GM18508 (cell line): ENCODE measurements around the gene PRKRIP1.
"Not testable (repeated sequence)": the region's sequence is repeated elsewhere in the genome, so short reads cannot be mapped to it uniquely, and the experiment has no call there.

Experiments used
- ATAC-seq: cut with Tn5 transposase; IDR thresholded peaks from one replicate; pipeline ENCODE4 v1.9.1; 2021; ENCODE audit warnings: moderate number of reproducible peaks; ENCODE audit not compliant: insufficient read depth, unreplicated experiment

PRKRIP1 gene

DNA sequence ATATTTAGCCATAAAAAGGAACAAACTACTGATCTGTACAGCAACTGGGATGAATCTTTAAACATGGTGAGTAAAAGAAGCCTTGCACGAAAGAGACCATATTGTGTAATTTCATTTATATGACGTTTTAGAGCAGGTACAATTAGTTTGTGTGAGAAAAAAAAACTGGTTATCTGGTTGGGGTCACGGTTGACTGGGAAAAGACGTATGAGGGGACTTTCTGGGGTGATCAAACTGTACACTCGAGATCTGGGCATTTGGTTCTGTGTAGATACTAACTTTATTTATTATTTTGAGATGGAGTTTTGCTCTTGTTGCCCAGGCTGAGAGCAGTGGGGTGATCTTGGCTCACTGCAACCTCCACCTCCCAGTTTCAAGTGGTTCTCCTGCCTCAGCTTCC is 4.2 kb downstream of the PRKRIP1 start:
- ATAC-seq, result no peak

DNA sequence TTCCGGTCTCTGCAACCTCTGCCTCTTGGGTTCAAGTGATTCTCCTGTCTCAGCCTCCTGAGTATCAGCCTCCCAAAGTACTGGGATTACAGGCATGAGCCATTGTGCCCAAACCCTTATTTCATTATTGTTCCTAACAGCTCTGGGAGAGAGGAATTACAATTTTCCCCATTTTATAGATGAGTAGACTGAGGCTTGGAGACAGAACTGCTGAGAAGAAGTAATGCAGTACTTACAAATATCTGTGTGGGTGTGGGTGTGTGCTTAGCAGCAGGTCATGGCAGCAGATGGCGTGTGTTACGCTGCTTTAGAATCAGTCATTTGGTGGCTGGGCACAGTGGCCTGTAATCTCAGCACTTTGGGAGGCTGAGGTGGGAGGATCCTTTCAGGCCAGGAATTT is 7.4 kb downstream of the PRKRIP1 start:
- no peak for ATAC-seq

DNA sequence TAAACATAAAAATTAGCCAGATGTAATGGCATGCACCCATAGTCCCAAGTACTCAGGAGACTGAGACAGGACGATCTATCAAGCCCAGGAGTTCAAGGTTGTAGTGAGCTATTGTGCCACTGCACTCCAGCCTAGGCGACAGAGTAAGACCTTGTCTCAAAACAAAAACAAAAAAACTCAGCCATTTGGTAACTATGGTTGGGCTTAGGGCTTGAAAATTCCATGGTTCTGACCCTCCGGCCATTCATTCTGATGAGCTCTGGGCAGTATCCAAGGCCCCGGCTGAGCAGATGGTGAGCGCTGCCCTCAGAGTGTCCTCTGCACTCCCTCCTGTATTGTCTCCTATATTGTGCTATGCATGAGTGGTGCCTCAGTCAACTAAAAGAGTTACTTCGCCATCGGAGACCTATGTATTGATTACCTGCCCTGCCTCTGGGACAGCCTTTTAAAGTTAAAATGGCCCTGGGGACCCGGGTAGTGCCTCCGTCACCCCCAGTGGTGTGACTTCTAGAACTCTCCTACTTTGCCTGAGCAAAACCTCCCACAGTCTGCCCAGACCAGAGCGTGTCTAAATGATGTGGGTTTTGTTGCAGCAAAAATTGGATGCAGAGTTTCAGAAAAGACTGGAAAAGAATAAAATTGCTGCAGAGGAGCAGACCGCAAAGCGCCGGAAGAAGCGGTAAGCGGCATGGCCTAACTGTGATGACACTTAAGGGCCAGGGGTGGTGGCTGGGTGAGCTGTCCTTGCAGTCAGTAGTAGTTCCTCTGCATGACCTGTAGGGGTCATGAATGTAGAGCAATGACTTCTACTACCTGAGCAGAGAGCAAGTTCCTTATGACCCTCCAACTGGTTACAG is 8.1 kb downstream of the PRKRIP1 start:
- ATAC-seq, result no peak

DNA sequence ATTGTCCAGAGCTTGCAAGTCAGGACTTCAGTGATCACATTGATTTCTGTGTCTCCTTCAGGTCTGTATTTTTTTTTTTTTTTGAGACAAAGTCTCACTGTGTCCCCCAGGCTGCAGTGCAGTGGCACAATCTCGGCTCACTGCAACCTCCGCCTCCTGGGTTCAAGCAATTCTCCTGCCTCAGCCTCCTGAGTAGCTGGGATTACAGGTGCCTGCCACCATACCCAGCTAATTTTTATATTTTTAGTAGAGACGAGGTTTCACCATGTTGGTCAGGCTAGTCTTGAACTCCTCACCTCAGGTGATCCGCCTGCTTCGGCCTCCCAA is 8.7 kb downstream of the PRKRIP1 start:
- not testable (repeated sequence) for ATAC-seq

DNA sequence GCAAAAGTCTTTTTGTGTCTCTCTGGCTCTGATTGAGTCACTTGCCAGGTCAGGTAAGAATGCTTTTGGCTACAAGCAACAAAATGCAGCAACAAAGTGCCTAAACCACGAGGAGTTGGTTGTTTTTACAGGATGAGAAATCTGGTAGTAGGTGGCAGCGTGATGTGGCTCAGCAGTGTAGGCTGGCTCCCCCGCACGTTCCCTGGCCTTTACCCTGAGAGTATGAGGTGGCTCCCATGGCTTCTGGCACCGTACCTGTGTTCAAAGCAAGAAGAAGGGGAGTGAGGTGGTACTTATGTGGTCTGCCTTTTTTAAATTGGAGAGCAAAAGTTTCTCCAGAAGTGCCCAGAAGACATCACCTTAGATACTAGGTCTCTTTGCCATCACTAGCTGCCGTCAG is 11.7 kb downstream of the PRKRIP1 start:
- no peak for ATAC-seq

DNA sequence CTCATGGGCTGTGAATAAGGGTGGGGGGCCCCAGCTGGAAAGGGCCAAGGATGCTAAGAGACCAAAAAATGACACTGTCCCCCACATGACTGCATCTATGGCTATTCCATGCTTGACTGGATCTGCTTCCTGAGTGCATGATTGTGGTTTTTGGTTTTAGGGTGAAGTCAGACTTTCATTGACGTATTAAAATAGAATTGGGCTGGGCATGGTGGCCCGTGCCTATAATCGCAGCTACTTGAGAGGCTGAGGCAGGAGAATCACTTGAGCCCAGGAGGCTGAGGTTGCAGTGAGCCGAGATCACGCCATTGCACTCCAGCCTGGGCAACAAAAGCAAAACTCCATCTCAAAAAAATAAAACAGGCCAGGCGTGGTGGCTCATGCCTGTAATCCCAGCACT is 12.4 kb downstream of the PRKRIP1 start:
- not testable (repeated sequence) for ATAC-seq

DNA sequence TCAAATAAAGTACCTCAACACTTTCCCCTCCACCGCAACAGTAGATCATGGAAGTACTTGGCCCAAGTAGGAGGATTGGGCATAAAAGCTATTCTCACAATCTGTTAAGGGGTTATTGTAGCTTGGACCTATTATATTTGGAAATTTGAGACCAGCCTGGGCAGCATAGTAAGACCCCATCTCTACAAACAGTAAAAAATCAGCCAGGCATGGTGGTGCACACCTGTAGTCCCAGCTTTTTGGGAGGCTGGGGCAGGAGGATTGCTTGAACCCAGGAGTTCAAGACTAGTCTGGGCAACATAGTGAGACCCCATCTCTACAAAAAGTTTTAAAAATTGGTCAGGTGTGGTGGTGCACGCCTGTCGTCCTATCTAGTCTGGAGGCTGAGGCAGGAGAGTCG is 13.2 kb downstream of the PRKRIP1 start:
- no peak for ATAC-seq

DNA sequence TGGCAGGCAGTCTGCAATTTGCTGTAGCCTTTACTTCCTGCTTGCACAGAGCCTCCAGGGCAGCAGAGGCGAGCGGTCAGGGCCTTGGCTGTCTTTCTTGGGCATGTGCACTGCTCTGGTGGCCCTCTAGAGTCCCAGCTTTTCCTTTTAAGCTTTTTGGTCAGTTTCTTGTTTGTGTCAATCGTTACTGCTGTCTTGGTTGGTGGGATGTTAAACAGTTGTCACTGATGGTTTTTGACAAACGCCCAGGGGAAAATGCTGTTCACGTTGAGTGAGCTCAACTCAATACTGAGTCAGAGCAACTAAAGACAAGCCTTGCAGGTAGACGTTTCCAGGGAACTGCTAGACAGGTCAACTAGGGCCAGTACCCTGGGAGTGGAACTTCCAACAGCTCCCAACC is 14.0 kb downstream of the PRKRIP1 start:
- no peak for ATAC-seq

DNA sequence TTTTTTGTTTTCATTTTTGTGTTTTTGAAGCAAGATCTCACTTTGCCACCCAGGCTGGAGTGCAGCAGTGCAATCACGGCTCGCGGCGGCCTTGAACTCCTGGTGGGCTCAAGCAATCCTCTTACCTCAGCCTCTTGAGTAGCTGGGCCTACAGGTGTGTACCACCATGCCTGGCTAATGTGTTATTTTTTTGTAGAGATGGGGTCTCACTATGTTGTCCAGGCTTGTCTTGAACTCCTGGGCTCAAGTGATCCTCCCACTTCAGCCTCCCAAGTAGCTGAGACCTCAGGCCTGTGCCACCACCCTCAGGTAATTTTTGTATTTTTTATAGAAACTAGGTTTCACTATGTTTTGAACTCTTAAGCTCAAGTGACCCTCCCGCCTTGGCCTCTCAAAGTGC is 14.8 kb downstream of the PRKRIP1 start:
- no peak for ATAC-seq

DNA sequence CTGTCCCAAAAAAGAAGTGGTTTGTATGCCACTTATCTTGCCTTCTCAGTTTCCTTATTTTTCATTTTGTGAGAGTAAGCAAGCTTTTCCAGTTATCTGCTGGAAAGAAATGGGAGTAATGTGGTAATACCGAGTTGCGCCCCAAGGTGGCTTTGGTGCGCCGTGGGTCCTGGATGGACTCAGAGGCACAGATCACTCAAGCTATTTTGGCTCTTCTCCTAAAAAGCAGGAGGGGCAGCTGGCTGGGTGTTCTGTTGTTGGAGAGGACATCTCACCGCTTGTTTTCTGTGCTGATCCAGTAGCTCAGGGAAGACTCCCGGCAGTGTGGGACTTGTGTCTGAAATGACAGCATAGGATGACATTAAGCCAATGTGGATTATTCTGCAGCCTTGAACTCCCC is 16.4 kb downstream of the PRKRIP1 start:
- ATAC-seq, result no peak

DNA sequence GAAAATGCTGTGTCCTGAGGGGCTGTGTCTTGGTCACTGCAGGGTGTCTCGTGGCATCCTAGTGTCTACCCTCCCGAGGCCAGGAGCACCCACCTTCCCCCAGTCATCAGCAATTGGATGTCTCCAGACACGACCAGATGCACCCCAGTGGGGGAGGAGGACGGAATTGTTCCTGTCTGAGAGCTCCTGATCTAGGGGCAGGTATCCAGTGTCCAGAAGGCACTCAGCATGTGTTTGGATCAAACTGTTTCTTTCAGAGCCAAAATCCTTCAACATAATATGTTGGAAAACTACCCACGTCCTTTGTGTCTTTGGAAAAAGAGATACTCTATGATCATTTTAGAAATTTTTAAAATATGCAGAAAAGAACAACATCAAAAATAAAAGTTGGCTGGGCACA is 16.9 kb downstream of the PRKRIP1 start:
- ATAC-seq, result no peak

DNA sequence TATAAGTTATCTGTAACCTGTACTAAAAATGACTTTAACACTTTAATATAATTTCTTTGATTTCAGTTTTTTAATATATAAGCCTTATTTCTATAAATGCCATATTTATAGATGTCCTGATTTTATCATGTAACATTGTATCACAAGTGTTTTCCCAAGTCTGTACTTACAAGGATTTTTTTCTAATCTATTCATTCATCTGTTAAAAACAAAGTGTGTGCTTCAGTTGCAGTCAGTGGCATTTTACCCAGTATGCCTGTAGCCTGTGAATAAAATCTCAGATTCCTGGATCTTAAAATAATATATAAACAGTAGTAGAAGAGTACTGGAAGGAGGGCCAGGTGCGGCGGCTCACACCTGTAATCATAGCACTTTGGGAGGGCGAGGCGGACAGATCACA is 17.4 kb downstream of the PRKRIP1 start:
- ATAC-seq, result no peak

DNA sequence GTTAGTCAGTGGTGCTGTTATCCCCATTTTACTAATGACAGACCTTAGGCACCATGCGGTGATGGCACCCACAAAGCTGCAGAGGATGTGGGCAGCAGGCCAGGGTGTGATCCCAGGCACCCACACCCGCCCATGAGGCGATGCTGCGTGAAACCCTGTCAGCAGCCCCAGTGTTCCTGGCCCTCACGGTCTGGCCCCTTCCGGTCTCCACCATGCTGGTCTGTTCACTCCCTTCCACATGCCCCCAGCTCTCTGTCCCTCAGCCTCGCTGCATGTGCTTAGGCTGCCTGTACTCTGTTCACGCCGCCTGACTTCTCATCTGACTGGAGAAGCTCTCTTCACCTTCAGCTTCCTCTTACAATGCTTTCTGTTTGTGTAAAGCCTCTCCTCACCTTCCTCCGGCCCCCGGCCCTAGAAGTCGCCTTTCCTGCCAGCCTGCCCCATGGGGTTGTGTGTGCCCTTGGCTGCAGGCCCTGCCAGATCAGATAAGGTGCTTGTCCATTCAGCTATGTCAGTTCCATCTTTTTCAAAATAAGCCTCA is 19.6 kb downstream of the PRKRIP1 start:
- no peak for ATAC-seq

DNA sequence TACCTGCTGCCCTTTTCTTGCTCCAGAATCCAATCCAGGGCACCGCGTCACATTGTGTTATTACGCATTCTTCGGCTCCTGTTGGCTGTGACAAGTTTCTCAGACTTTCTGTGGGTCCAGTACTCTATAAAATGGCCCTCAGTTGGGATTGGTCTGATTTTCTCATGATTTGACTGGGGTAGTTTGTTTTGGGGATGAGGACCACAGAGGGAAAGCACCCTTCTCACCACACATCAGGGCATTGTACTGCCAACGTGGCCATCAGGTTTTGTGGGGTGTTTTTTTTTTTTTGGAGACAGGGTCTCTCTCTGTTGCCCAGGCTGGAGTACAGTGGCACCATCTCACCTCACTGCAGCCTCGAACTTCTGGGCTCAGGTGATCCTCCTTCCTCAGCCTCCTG is 20.2 kb downstream of the PRKRIP1 start:
- ATAC-seq, result no peak

DNA sequence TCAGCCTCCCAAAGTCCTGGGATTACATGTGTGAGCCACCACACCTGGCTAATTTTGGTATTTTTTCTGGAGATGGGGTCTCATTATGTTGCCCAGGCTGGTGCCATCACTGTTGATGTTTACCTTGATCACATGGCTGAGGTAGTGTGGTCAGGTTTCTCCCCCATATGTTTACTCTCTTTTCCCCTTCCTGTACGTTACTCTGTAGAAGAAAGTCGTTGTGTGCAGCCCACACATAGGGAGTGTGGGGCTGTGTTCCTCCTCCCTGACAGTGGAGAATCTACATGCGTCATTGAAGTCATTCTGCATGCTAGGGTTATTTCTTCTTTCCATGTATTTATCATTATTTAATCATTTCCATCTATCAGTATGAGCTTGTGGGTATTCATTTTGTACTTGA is 20.9 kb downstream of the PRKRIP1 start:
- no peak for ATAC-seq

DNA sequence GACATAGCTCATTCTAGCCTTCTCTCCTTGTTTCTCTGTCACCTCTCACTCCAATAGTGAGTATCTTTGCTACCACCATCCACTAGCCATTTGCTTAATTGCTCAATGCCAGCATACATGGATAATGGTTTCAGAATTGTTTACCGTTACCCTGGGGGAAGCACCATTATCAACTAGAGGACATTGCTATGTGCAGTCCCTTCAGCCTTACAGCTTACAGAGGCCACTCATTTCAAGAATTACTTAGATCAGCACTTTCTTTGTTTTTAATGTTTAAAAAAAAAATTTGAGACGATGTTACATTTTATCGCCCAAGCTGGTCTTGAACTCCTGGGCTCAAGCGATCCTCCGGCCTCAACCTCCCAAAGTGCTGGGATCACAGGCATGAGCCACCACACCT is 22.4 kb downstream of the PRKRIP1 start:
- ATAC-seq, result no peak

DNA sequence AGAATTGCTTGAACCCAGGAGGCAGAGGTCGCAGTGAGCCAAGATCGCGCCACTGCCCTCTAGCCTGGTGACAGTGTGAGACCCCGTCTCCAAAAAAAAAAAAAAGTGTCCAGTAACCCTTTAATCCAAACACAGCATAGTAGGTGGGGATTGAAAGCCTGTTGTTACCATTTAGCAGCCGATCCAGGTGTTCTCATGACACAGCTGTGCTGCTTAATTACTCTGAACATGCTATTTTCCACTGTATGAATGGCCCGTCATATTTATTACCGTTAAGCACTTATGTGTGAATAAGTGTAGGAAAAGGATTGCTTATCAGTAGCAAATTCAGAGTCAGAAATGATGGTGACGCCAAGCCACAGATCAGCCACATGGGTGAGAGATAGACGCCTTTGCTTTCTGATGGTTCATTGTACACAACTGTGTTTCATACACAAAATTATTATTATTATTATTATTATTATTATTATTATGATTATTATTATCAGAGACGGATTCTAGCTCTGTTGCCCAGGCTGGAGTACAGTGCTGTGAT is 25.6 kb downstream of the PRKRIP1 start:
- ATAC-seq, result no peak

DNA sequence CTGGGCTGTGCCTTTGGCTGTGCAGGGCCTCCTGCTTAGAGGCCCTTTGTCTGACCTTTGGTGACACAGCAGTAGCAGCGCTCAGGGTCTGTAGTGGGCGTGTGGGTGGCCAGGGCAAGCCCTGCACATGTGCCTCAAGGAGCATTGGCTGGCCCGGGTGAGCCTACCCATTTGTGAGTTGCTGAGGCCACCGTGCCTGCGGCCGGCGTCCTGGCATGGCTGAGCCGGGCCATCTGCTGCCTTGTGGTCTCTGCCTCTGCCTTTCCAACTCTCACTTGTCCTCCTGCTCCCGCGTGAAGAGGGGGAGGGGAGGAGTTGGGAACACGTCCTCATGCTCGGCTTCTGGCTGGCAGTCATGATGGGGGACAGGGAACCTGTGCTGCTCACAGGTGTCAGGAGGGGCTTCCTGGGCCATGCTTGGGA is 28.0 kb downstream of the PRKRIP1 start:
- ATAC-seq, result no peak

DNA sequence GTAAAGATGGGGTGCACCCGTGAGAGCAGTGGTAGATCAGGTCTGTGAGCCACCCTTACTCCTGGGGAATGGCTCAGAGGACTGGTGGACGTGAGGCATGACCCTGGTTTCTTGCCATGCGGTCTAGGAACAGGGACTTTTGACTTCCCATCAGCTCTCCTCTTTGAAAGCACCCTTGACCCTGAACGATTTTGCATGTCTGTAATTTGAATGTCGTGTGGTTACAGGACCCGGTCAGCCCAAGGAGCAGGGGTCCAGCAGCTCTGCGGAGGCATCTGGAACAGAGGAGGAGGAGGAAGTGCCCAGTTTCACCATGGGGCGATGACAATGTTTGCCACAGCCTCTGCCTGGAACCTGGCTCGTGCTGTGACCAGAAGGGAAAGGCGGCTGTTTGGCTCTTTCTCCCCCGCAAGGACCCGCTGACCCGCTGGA is 28.6 kb downstream of the PRKRIP1 start:
- ATAC-seq, result no peak

DNA sequence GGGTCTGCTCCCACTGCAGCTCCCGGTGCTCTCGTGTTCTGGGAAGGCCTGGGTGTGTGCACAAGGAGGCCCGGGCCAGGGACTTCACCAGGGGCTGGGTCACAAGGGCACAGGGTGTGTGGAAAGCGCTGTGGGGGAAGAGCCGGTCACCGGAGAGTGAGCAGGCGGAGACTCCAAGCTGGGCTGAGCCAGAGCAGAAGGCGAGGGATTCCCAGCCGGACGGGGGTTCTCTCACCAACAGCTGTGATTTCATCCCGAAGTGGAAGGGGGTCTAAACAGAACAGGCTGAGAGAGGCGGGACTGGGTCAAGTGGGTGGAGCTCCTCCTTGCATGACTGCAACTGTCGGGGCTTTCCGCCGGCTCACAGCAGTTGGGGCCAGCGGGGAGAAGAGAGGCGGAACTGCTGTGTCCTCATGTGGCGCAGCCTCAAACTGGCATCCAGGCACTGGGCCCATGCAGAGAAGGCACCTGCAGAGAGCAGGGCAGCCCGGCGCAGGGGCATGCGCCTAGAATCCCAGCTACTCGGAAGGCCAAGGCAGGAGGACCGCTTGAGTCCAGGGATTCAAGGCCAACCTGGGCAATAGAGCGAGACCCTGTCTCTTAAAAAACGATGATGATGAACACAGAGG is 29.6 kb downstream of the PRKRIP1 start:
- peak; percentile 37 for ATAC-seq

DNA sequence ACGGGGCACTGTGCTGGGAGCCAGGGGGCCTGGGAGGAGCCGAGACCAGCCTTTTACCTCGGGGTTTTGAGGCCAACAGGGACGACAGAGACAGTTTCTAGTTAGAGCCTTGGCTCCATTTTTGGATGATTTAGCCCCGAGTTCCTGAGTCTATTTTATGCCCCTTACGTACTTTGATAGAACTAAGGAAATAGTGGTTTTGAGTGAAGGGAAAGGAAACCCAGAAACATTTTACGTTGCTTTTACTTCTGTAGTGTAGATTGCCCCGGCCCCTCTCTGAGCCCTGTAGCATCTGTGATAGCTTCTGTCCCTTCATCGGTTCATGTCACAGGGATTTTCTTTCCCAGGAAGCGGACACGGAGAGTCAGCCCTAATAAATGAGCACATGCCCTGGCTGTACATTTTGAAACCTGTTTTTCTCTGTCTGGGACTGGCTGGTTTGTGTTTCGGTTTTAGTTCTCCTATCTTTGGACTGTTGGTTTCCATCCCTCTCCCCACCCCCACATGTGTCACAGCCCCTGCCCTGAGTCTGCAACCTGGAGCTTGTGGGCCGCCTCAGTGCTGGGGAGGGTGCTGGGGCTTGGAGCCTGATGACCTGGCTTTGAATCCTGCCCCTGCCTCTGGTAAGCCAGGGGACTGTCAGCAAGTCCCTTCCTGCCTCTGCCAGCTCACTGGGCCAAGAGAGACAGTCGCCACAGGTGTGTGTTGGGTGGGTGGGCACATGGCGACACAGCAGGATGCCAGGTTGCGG is 30.3 kb downstream of the PRKRIP1 start:
- ATAC-seq, result no peak
